Left ventricle myocardium inferior (tissue), 1 donor: ENCODE measurements around the gene BST2. TPM values are rescaled to one million over a fixed set of nuclear protein-coding genes. Genes with fewer than 3 reads are reported as not detected.
A peak's percentile ranks its signal among the peaks of the same experiment; 100 is the strongest.

Source experiments
- DNase-seq: peaks from one replicate; pipeline ENCODE4 v3.0.0-alpha.2; 2020
- H3K27ac ChIP-seq: fragments of 200-600 bp; replicated peaks from 2 replicates; pipeline ENCODE4 v1.8.0; 2021
- H3K27me3 ChIP-seq: fragments of 200-600 bp; 2 replicates; pipeline ENCODE4 v1.8.0; 2021; ENCODE audit warnings: low read depth
- H3K36me3 ChIP-seq: fragments of 200-600 bp; 2 replicates; pipeline ENCODE4 v1.8.0; 2021
- H3K4me1 ChIP-seq: fragments of 200-600 bp; 2 replicates; pipeline ENCODE4 v1.8.0; 2021
- H3K4me3 ChIP-seq: fragments of 200-600 bp; 2 replicates; pipeline ENCODE4 v1.8.0; 2021; ENCODE audit warnings: mild to moderate bottlenecking, moderate library complexity
- H3K9me3 ChIP-seq: fragments of 200-600 bp; replicated peaks from 2 replicates; pipeline ENCODE4 v1.8.0; 2021
- intact Hi-C: fragments of 100-400 bp; cut with micrococcal nuclease; formaldehyde crosslinking; loops from one replicate; pipeline ENCODE4 v1.11.0; 2022
- total RNA-seq: library from RNA; stranded (reverse); fragmentation: NEBNext Ultra II Directional; extraction: Animal tissue kit (Norgen Biotek cat#: 25700); gene quantifications from one replicate; pipeline ENCODE4 v1.2.1, GENCODE V29; 2021
- TF ChIP-seq, protein P1 (sequence below): fragments of 200-600 bp; IDR thresholded peaks from 2 replicates; pipeline ENCODE4 v1.8.0; 2021; ENCODE audit warnings: antibody characterized with exemption, mild to moderate bottlenecking, borderline replicate concordance
- donor health status: DM: no; HTN: yes; CAD: no; lungs with severe emphysema.

Gene BST2
- total RNA-seq, 1 donor from 2014 or later: 42.2 TPM

DNA sequence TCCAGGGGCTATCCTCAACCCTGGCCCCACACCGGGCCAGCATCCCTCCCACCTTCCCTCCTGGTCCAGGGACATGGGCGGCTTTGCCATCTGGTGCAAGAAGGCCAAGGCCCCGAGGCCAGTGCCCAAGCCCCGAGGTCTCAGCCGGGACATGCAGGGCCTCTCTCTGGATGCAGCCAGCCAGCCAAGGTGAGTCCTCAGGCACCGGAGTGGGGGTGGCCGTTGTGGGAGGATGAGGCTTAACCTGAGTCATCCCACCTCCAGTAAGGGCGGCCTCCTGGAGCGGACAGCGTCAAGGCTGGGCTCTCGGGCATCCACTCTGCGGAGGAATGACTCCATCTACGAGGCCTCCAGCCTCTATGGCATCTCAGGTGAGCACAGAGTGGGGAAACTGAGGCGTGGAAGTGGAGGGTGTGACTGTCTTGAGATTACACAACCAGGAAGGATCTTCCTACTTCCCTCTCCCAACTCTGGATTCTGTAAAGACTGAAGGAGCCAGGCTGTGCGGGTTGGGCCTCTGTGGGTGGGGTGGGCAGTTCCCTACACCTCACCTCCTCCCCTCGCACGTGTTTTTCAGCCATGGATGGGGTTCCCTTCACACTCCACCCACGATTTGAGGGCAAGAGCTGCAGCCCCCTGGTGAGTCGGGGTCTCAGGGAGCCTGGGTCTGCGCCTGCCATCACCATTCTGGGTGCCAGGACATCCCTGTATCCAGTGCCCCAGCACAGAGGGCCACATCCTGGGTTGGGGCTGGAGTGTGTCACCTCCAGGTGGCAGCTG, 18.2 kb upstream of the BST2 start:
- H3K27ac ChIP-seq: no peak overlapping the region
- no peaks in the 10 kb centered on the region for H3K9me3 ChIP-seq
- peaks cover 19% of the 10 kb centered on the region for H3K4me1 ChIP-seq
- no peak for DNase-seq
- TF ChIP-seq, protein P1, sequence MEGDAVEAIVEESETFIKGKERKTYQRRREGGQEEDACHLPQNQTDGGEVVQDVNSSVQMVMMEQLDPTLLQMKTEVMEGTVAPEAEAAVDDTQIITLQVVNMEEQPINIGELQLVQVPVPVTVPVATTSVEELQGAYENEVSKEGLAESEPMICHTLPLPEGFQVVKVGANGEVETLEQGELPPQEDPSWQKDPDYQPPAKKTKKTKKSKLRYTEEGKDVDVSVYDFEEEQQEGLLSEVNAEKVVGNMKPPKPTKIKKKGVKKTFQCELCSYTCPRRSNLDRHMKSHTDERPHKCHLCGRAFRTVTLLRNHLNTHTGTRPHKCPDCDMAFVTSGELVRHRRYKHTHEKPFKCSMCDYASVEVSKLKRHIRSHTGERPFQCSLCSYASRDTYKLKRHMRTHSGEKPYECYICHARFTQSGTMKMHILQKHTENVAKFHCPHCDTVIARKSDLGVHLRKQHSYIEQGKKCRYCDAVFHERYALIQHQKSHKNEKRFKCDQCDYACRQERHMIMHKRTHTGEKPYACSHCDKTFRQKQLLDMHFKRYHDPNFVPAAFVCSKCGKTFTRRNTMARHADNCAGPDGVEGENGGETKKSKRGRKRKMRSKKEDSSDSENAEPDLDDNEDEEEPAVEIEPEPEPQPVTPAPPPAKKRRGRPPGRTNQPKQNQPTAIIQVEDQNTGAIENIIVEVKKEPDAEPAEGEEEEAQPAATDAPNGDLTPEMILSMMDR: no peak
- peaks cover 5% of the 10 kb centered on the region for H3K36me3 ChIP-seq
- intact Hi-C loops: no loop called here
- H3K4me3 ChIP-seq: no peak overlapping the region
- H3K27me3 ChIP-seq: no peaks in the 10 kb centered on the region

DNA sequence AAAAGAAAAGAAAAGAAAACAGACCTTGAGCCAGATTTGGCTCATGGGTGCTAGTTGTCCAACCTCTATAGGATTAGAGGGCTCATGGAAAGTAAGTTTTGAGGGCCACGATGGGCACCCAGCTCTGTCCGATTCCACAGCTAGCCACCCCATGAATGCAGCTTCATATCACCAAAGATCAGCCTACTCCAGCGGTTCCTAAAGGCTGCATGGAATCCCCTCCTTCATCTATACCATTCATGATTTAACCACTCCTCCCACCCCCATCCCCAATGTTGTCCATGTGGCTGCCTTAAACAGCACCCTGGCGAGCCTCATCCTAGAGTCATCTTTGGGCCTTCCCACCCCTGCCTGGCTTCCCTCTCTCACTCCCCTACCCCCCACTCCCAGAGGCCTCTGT, 16.5 kb upstream of the BST2 start:
- no peak overlapping the region for H3K27ac ChIP-seq
- peaks cover 20% of the 10 kb centered on the region for H3K4me1 ChIP-seq
- no peak for DNase-seq
- intact Hi-C loops: no loop called here
- H3K4me3 ChIP-seq: no peak overlapping the region
- H3K27me3 ChIP-seq: peaks cover 4% of the 10 kb centered on the region
- no peaks in the 10 kb centered on the region for H3K9me3 ChIP-seq
- peaks cover 5% of the 10 kb centered on the region for H3K36me3 ChIP-seq
- TF ChIP-seq, protein P1: no peak

DNA sequence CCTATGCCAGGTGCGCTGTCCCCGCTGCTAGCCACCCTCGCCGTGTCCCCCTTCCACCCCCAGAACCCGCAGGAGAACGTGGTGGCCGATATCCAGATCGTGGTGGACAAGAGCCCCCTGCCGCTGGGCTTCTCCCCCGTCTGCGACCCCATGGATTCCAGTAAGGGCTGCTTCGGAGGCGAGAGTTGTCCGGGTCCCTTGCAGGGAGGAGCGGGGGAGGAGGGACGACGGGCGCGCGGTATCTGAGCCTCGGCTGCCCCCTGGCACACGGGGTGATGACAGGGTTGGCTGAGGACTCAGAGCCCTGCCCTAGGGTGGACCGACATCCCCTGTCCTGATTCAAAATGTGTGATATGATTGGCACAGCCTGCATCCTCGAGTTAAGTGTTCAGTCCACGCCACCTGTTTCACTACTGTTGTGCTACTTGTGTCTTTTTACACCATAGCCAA, 15.1 kb upstream of the BST2 start:
- Histone ChIP-seq H3K9me3 (no peaks in the 10 kb centered on the region), H3K4me1 (peaks cover 20% of the 10 kb centered on the region), H3K36me3 (peaks cover 5% of the 10 kb centered on the region), H3K27me3 (peaks cover 9% of the 10 kb centered on the region), H3K27ac (peak overlapping the region; percentile 60), H3K4me3 (peak overlapping the region; percentile 76)
- peak; percentile 23 for DNase-seq
- intact Hi-C loops: no loop called here
- TF ChIP-seq, protein P1: no peak

DNA sequence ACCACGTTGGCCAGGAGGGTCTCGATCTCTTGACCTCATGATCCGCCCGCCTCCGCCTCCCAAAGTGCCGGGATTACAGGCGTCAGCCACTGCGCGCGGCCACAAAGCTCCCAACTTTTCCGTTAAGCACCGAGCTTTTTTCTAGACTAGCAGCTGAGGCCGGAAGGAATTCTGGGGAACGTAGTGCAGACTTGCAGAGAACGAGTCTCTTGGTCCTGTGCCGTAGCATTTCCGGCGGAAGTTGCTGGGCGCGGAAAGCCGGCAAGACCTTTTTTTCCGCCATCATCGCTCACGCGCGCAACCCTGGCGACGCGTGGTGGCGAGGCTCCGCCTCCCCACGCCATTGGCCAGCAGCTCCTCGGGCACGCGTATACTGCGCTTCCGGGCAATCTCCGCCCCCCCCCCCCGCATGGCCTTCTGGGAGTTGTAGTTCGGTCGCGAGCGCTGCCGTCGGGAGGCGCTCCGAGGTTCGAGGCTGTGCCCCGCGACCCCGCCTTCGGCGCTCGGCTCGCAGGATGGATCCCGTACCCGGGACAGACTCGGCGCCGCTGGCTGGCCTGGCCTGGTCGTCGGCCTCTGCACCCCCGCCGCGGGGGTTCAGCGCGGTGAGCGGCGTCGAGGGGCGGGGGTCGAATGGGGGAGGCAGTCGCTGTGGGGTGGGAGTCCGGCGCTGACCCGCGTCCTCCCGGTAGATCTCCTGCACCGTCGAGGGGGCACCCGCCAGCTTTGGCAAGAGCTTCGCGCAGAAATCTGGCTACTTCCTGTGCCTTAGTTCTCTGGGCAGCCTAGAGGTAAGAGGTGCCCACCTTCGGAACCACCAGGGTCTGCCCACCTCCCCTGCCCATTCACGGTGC, 14.4 kb upstream of the BST2 start, which contains the start of gene MVB12A:
TSS of gene MVB12A (plus strand) at position 427 of the 854 bp plus-strand sequence. CDS start at position 516, 89 bp downstream.
- DNase-seq: peak; percentile 98
- Histone ChIP-seq H3K4me1 (peaks cover 20% of the 10 kb centered on the region), H3K4me3 (peak within 1 kb of the TSS; percentile 76), H3K27me3 (peaks cover 16% of the 10 kb centered on the region), H3K27ac (peak within 1 kb of the TSS; percentile 86), H3K36me3 (peaks cover 5% of the 10 kb centered on the region), H3K9me3 (no peaks in the 10 kb centered on the region)
- TF ChIP-seq, protein P1: no peak
- intact Hi-C loops: no loop called here

DNA sequence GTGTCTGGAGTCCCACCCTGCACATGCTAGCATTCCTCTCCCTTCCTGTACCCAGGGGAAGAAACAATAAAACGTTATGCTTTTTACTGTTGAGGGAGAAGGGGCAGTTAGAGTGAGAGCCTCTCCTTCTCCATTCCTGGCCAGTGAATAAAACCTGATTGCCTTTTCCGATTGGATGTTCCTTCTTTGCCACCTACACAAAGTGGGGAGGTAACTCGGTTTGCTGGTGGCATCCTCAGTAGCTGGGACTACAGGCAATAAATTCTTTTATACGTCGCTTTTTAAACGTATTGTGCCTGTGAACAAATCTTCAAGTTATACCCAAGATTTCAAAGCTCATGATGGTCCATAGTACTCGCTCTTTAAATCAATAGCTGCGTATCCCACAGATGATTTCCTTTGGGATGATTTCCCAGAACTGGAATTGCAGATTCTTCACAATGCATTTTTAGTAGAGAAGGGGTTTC, 13.8 kb upstream of the BST2 start:
- intact Hi-C loops: no loop called here
- H3K27ac ChIP-seq: peak overlapping the region; percentile 86

More for the DNA sequence above, 13.8 kb upstream of the BST2 start:
- no peak for DNase-seq
- peaks cover 20% of the 10 kb centered on the region for H3K4me1 ChIP-seq
- peak overlapping the region; percentile 76 for H3K4me3 ChIP-seq
- TF ChIP-seq, protein P1: no peak
- peaks cover 8% of the 10 kb centered on the region for H3K36me3 ChIP-seq
- peaks cover 22% of the 10 kb centered on the region for H3K27me3 ChIP-seq
- H3K9me3 ChIP-seq: no peaks in the 10 kb centered on the region
